ENCODE results near the gene MCTP1. TPM values are rescaled to one million over a fixed set of nuclear protein-coding genes. Genes with fewer than 3 reads are reported as not detected.
"Not testable (repeated sequence)": the region's sequence is repeated elsewhere in the genome, so short reads cannot be mapped to it uniquely, and the experiment has no call there.

MCTP1 gene
- total RNA-seq, 1 experiment from 2014 or later, result 2.5 TPM

- TF ChIP-seq CTCF (conservative IDR thresholded peaks at IDR 0.05), result no peak
- H3K18ac ChIP-seq (ENCODE audit: insufficient read length, low read depth, low read length), result no peak overlapping the region
- no peak overlapping the region for H3K4me3 Mint-ChIP-seq
Measured at GRCh38 chr5:94998670-94999069, 286.2 kb downstream of the MCTP1 start.

GRCh38 chr5:94994537-94994936 is 290.4 kb downstream of the MCTP1 start:
- H3T11ph ChIP-seq (ENCODE audit: low read length); H3K36me3 Mint-ChIP-seq (ENCODE audit: insufficient read depth in 1 of 3, low read depth in 3 of 3); H3K79me2 ChIP-seq (ENCODE audit: insufficient read depth, low read length); H3K23ac ChIP-seq (ENCODE audit: insufficient read length, low read depth, low read length); H3K4me2 ChIP-seq (ENCODE audit: insufficient read depth, insufficient read length, low read length); H3K56ac ChIP-seq (ENCODE audit: insufficient read length, low read depth, low read length); H2AFZ ChIP-seq (ENCODE audit: low read length); H3K14ac ChIP-seq (ENCODE audit: insufficient read depth, low read length); H2BK120ac ChIP-seq (ENCODE audit: low read depth, low read length, poor library complexity, severe bottlenecking); H3K27ac ChIP-seq (ENCODE audit: insufficient read length, low read depth, low read length); H2BK12ac ChIP-seq (ENCODE audit: insufficient read length, low read depth, low read length); H3K9me3 ChIP-seq (ENCODE audit: control insufficient read depth, low read depth, low read length); H3K4me1 ChIP-seq (ENCODE audit: insufficient read depth, low read length); H2BK5ac ChIP-seq (ENCODE audit: insufficient read length, low read length); H3K79me1 ChIP-seq (ENCODE audit: insufficient read depth, low read depth, low read length, poor library complexity, severe bottlenecking); H3K9ac ChIP-seq (ENCODE audit: extremely low read depth, insufficient read length, low read length); H3K4me3 Mint-ChIP-seq; H2AK5ac ChIP-seq (ENCODE audit: insufficient read length, low read length); H3K4ac ChIP-seq (ENCODE audit: low read depth, low read length); H4K8ac ChIP-seq (replicated peaks; ENCODE audit: insufficient read length, low read depth, low read length); H3K18ac ChIP-seq (ENCODE audit: insufficient read length, low read depth, low read length); H3K27me3 Mint-ChIP-seq (ENCODE audit: low read depth); H4K5ac ChIP-seq (ENCODE audit: insufficient read length, low read depth, low read length); H2BK15ac ChIP-seq (ENCODE audit: low read depth, low read length); H3K27ac Mint-ChIP-seq; DNase-seq; H4K91ac ChIP-seq (ENCODE audit: insufficient read length, low read depth, low read length); H3K27me3 ChIP-seq (ENCODE audit: insufficient read depth, low read length); H3K9me3 Mint-ChIP-seq; H3K23me2 ChIP-seq (ENCODE audit: insufficient read length, low read depth, low read length, poor library complexity, severe bottlenecking); H4K20me1 ChIP-seq (ENCODE audit: control insufficient read depth, insufficient read depth, insufficient read length); H2BK20ac ChIP-seq (ENCODE audit: low read depth, low read length, poor library complexity, severe bottlenecking): not testable (repeated sequence)
- no CpG with 5 or more reads among the region's 2 CpGs for WGBS (ENCODE audit: extremely low coverage, insufficient read length, low lambda C conversion rate)
- peaks cover 18 to 21% of the 10 kb centered on the region in 2 experiments for H3K4me1 Mint-ChIP-seq

More at GRCh38 chr5:94998670-94999069, 286.2 kb downstream of the MCTP1 start:
- Histone ChIP-seq H2AFZ (ENCODE audit: low read length) (no peak overlapping the region), H3K79me1 (ENCODE audit: insufficient read depth, low read depth, low read length, poor library complexity, severe bottlenecking) (no peaks in the 10 kb centered on the region), H3K4me2 (ENCODE audit: insufficient read depth, insufficient read length, low read length) (no peak overlapping the region), H2BK20ac (ENCODE audit: low read depth, low read length, poor library complexity, severe bottlenecking) (no peak overlapping the region), H3K14ac (ENCODE audit: insufficient read depth, low read length) (no peak overlapping the region), H3K23ac (ENCODE audit: insufficient read length, low read depth, low read length) (no peak overlapping the region), H3K4ac (ENCODE audit: low read depth, low read length) (no peak overlapping the region), H3K9ac (ENCODE audit: extremely low read depth, insufficient read length, low read length) (no peak overlapping the region), H3T11ph (ENCODE audit: low read length) (no peak overlapping the region), H3K27me3 (ENCODE audit: insufficient read depth, low read length) (no peaks in the 10 kb centered on the region), H3K23me2 (ENCODE audit: insufficient read length, low read depth, low read length, poor library complexity, severe bottlenecking) (no peaks in the 10 kb centered on the region), H4K5ac (ENCODE audit: insufficient read length, low read depth, low read length) (no peak overlapping the region), H4K8ac (replicated peaks; ENCODE audit: insufficient read length, low read depth, low read length) (no peak overlapping the region), H3K4me1 (ENCODE audit: insufficient read depth, low read length) (no peaks in the 10 kb centered on the region; the same call in 1 of the 2 replicates), H2BK12ac (ENCODE audit: insufficient read length, low read depth, low read length) (no peak overlapping the region), H3K9me3 (ENCODE audit: control insufficient read depth, low read depth, low read length) (no peaks in the 10 kb centered on the region), H2AK5ac (ENCODE audit: insufficient read length, low read length) (no peak overlapping the region), H2BK120ac (ENCODE audit: low read depth, low read length, poor library complexity, severe bottlenecking) (no peak overlapping the region), H3K27ac (ENCODE audit: insufficient read length, low read depth, low read length) (no peak overlapping the region), H2BK15ac (ENCODE audit: low read depth, low read length) (no peak overlapping the region), H4K20me1 (ENCODE audit: control insufficient read depth, insufficient read depth, insufficient read length) (no peaks in the 10 kb centered on the region), H2BK5ac (ENCODE audit: insufficient read length, low read length) (no peak overlapping the region), H4K91ac (ENCODE audit: insufficient read length, low read depth, low read length) (no peak overlapping the region), H3K56ac (ENCODE audit: insufficient read length, low read depth, low read length) (no peak overlapping the region), H3K79me2 (ENCODE audit: insufficient read depth, low read length) (no peaks in the 10 kb centered on the region)
- Mint-ChIP-seq H3K27ac (peak overlapping the region in 1 of 3 experiments; percentile 86; a peak in 1 of 7 replicates), H3K27me3 (ENCODE audit: low read depth) (no peaks in the 10 kb centered on the region), H3K36me3 (ENCODE audit: insufficient read depth in 1 of 3, low read depth in 3 of 3) (peaks cover 2 to 16% (median 10%) of the 10 kb centered on the region in 3 experiments; a peak in 5 of 7 replicates), H3K4me1 (peaks cover 18 to 21% of the 10 kb centered on the region in 2 experiments), H3K9me3 (peaks cover 4 to 10% of the 10 kb centered on the region in 2 experiments)
- DNase-seq, result no peak
- WGBS (ENCODE audit: extremely low coverage, insufficient read length, low lambda C conversion rate), result no CpG with 5 or more reads among the region's 7 CpGs

Data from H9 (cell line).